ENCODE data around the gene SENP8. TPM values are rescaled to one million over a fixed set of nuclear protein-coding genes. Genes with fewer than 3 reads are reported as not detected.

SENP8 gene
- total RNA-seq, 4 donors from 2014 or later, result 1.5 to 2.8 (median 1.8) TPM

- Histone ChIP-seq H3K4me3 (no peak overlapping the region), H3K27ac (peak overlapping the region in 3 of 4 donors; percentile 17 to 84 (median 84)), H3K9me3 (no peaks in the 10 kb centered on the region), H3K4me1 (peaks cover 0 to 30% (median 13%) of the 10 kb centered on the region in 3 donors), H3K27me3 (no peaks in the 10 kb centered on the region), H3K36me3 (no peaks in the 10 kb centered on the region)
- intact Hi-C loops (cut with DNase I), result loop anchor here (10.0 kb wide), 1 partner anchor 350 kb away; no protein-coding TSS in a partner anchor
- TF ChIP-seq POLR2A (IDR thresholded peaks at IDR 0.05), result no peak
- no peak for DNase-seq
- 89 to 97% methylated on average over 7 of the region's 7 CpGs for WGBS, 2 donors
Measured at GRCh38 chr15:72154316-72154715, 36.1 kb downstream of the SENP8 start.

- H3K9me3 ChIP-seq, result no peaks in the 10 kb centered on the region
- 31 to 43% methylated on average over 11 to 12 of the region's 14 CpGs for WGBS, 2 donors
- peaks cover 0 to 30% (median 13%) of the 10 kb centered on the region in 3 donors for H3K4me1 ChIP-seq
- DNase-seq, result no peak
- intact Hi-C loops (cut with DNase I), result loop anchor here (10.0 kb wide), 1 partner anchor 350 kb away; no protein-coding TSS in a partner anchor
- H3K4me3 ChIP-seq, result peak overlapping the region; percentile 32 to 74 (median 56)
- TF ChIP-seq POLR2A (IDR thresholded peaks at IDR 0.05) (no peak), CTCF (IDR thresholded peaks at IDR 0.05) (no peak)
- H3K36me3 ChIP-seq, result no peaks in the 10 kb centered on the region
- H3K27me3 ChIP-seq, result no peaks in the 10 kb centered on the region
- H3K27ac ChIP-seq, result peak overlapping the region; percentile 55 to 85 (median 84)
Measured at GRCh38 chr15:72155003-72155621, 36.9 kb downstream of the SENP8 start.

GRCh38 chr15:72155635-72156616 lies 37.7 kb downstream of the SENP8 start:
- DNase-seq, result no peak
- TF ChIP-seq CTCF (IDR thresholded peaks at IDR 0.05) (peak; percentile 79 to 91 (median 83)), POLR2A (IDR thresholded peaks at IDR 0.05) (no peak)
- Histone ChIP-seq H3K4me3 (peak overlapping the region; percentile 32 to 74 (median 56)), H3K9me3 (no peaks in the 10 kb centered on the region), H3K4me1 (peaks cover 0 to 30% (median 13%) of the 10 kb centered on the region in 3 donors), H3K27me3 (no peaks in the 10 kb centered on the region), H3K36me3 (no peaks in the 10 kb centered on the region), H3K27ac (peak overlapping the region; percentile 55 to 85 (median 84))
- intact Hi-C loops (cut with DNase I), result loop anchor here (10.0 kb wide), 1 partner anchor 351 kb away; no protein-coding TSS in a partner anchor
- 2 to 3% methylated on average over 17 to 18 of the region's 19 CpGs for WGBS, 2 donors

GRCh38 chr15:72156928-72157327 lies 38.7 kb downstream of the SENP8 start:
- Histone ChIP-seq H3K4me1 (peaks cover 0 to 30% (median 13%) of the 10 kb centered on the region in 3 donors), H3K36me3 (no peaks in the 10 kb centered on the region), H3K4me3 (no peak overlapping the region), H3K27ac (peak overlapping the region in 1 of 4 donors; percentile 84), H3K27me3 (no peaks in the 10 kb centered on the region), H3K9me3 (no peaks in the 10 kb centered on the region)
- no peak for DNase-seq
- 83 to 94% methylated on average over 2 of the region's 2 CpGs for WGBS, 2 donors
- intact Hi-C loops (cut with DNase I), result loop anchor here (10.0 kb wide), 1 partner anchor 352 kb away; no protein-coding TSS in a partner anchor
- no peak for TF ChIP-seq CTCF (IDR thresholded peaks at IDR 0.05)
- TF ChIP-seq POLR2A (IDR thresholded peaks at IDR 0.05), result no peak

GRCh38 chr15:72160696-72161245 lies 42.6 kb downstream of the SENP8 start:
- TF ChIP-seq POLR2A (IDR thresholded peaks at IDR 0.05) (no peak), CTCF (IDR thresholded peaks at IDR 0.05) (no peak)
- Histone ChIP-seq H3K9me3 (no peaks in the 10 kb centered on the region), H3K27ac (no peak overlapping the region), H3K27me3 (no peaks in the 10 kb centered on the region), H3K36me3 (no peaks in the 10 kb centered on the region), H3K4me3 (no peak overlapping the region), H3K4me1 (peaks cover 0 to 7% (median 5%) of the 10 kb centered on the region in 3 donors)
- intact Hi-C loops (cut with DNase I), result no loop called here
- WGBS, 2 donors, result 67 to 81% methylated on average over 1 to 2 of the region's 5 CpGs
- no peak for DNase-seq
